Retinal pigment epithelial cell (primary cell): ENCODE measurements around the gene PDZD2.

Source experiments
- DNase-seq: peaks from one replicate; pipeline ENCODE4 v3.0.0-alpha.2; 2010; ENCODE audit warnings: low read depth
- H3K4me3 ChIP-seq: 2 replicates; pipeline ENCODE4 v1.5.1; 2011; ENCODE audit warnings: mild to moderate bottlenecking, low read length, control low read depth, moderate library complexity
- TF ChIP-seq, protein P1 (sequence below): conservative IDR thresholded peaks from 2 replicates; pipeline ENCODE4 v1.5.1; 2011; ENCODE audit warnings: low read depth, low read length, control low read depth, inconsistent platforms

The PDZD2 gene

DNA sequence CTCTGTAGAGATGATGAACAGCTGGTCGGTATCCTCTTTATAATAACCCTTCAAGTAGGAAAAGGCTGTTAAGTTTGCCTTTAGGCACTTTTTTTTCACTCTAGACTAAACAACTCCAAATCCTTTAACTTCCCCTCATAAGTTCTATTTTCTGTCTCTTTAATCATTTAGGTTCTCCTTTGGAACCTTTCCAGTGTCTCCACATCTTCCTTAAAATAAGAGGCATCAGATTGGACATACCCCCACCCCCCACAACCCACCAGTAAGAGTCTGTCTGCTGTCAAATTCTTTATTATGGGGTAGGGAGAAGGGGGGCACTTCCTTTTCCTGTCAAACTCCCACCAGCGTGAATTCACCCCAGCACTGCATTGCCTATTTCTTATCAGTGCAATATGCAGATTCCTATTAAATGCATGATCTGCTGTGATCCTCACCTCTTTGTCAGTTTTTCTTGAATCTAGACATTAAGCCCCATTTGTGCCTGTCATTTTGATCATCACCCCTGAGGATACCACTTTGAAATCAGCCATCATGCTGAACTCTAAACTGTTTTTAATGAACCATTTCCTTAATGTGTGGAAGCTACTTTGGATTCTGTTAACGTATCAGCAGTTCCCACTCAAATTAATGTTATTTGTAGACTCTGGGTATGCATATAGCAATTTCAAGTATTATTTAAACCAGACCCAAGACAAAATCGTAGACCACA, 212.2 kb downstream of the PDZD2 start:
- DNase-seq, result no peak
- TF ChIP-seq, protein P1, sequence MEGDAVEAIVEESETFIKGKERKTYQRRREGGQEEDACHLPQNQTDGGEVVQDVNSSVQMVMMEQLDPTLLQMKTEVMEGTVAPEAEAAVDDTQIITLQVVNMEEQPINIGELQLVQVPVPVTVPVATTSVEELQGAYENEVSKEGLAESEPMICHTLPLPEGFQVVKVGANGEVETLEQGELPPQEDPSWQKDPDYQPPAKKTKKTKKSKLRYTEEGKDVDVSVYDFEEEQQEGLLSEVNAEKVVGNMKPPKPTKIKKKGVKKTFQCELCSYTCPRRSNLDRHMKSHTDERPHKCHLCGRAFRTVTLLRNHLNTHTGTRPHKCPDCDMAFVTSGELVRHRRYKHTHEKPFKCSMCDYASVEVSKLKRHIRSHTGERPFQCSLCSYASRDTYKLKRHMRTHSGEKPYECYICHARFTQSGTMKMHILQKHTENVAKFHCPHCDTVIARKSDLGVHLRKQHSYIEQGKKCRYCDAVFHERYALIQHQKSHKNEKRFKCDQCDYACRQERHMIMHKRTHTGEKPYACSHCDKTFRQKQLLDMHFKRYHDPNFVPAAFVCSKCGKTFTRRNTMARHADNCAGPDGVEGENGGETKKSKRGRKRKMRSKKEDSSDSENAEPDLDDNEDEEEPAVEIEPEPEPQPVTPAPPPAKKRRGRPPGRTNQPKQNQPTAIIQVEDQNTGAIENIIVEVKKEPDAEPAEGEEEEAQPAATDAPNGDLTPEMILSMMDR, result no peak
- H3K4me3 ChIP-seq, result no peak overlapping the region

DNA sequence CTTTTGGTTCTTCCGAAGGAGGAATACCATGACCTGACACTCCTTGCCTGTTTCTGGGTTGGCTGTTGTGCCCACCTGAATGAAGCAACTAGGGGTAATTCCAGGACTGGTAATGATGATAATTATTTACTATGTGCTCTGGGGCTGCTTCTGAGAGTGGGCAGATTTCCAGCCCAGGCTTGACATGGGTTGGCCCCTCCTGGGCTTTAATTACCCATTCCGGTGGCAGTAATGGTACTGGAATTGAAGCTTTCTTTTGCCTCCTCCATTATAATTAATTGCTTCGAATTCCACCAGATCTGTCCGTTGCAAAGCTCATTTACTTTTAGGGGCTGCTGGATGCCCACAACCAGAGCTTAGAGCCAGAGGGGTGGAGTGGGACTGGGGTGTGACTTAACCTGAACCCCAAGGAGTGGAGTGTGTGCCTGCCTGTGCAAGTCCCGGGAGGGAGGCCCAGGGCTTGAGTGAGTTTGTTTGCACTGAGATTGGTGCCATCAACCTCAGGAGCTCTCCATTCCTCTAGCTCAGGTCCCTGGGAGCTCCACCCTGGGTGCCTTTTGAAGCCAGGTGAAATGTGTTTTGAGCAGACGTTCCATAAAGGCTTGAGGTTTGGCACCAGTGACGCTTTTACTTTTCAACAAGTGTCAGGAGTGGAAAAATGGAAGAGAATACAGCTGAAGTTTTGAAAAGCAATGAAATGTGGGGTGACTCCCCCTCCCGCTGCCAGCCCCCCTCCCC, 214.6 kb downstream of the PDZD2 start:
- H3K4me3 ChIP-seq, result no peak overlapping the region
- TF ChIP-seq, protein P1, result no peak
- DNase-seq, result no peak

DNA sequence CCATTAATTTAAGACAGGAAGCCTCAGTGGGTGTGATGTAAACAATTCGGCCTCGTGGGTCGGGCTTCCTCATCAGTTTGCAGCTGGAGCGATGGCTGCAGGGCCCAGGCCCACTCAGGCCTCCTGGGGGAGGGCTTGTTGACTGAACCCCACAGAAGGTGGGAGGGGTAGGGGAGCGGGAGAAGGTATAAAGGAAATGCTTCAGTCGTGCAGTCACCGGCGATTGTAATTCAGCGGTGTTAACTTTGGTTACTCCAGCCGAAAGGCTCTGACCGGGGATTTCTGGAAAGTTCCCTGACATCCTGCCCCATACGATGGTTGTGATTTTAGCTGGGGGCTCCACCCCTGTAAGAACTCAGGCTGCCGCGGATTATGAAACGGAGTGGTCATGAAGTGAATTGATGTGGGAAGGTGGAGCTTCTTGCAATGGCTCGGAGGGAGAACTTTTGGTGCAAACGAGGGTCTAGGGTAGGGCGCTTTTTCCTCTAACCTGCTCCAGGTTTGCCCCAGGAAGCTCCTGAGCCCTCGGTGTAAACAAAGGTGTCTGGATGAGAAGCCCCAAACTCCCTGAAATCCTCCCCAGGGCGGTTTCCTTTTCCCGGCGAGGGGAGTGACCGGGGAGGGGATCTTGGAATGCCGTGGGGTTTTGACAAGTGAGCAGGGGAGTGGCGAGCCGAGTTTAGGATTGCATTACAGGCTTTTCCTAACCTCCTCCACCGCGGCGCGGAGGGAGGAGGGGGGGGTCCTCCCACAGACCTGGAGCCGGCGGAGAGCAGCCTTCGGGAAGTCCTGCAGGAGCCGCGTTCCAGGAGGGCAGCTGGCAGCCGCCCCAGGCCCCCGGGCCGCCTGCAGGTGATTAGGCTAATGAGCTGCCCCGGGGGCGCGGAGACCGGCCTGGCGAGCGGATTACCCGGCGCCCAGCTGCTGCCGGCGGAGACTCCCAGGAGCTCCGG, 215.5 kb downstream of the PDZD2 start:
- no peak for DNase-seq
- peak overlapping the region; percentile 65 for H3K4me3 ChIP-seq
- TF ChIP-seq, protein P1, result no peak

DNA sequence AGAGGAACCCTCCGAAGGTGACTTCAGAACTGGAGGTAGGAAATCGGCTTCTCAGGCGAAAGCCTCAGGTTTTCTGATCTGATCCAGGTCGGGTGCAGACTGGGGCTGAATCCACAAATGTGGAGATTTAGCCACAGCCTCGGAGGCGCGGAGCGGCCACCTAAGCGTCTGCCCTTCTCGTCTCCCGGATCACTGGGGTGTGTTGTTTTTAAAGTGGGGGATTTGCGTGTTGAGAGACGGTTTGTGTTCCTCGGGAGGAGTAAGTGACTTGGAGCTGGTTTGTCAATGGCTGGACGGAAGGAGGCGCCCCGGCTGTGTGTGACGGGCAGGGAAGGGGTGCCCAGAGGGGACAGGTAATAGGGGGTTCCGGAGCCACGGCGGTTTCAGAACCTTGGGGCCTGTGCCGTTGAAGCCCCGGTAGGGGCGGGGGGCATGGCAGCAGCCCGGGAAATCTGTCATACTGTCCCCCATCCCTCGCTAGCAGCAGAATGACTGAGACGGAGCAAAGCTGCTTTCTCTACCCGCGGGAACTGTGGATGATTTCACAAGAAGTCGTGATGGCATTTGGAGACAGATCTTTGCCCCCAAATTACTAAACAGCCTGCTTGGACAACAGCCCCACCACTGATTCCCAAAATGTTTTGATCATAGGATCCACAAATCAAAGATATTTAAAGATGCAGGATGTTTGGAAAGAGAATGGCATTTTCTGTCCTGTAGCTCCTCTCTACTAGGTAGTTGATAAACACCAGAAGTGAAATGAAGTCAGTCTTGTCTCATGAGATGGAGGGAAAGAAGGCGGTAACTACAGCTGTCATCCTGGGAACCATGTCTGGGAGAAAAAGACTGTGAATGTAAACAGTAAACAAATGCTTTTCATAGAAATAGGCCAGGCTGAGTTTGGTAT, 216.5 kb downstream of the PDZD2 start:
- H3K4me3 ChIP-seq, result peak overlapping the region; percentile 65
- TF ChIP-seq, protein P1, result peak; percentile 35
- DNase-seq, result no peak

DNA sequence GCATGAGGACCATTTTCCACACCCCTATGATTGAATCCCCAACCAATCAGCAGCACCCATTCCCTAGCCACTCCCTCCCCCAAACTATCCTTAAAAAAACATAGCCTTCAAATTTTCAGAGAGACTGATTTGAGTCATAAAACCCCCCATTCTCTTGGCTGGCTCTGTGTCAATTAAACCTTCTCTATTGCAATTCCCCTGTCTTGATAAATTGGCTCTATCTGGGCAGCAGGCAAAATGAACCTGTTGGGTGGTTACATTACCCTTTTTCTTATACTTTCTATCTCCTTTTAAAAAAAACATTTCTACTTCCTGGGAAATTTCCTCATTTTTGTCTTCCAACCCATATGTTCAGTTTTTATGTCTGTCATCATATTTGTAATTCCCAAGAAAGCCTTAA, 220.2 kb downstream of the PDZD2 start:
- DNase-seq, result no peak
- H3K4me3 ChIP-seq, result no peak overlapping the region
- TF ChIP-seq, protein P1, result no peak

DNA sequence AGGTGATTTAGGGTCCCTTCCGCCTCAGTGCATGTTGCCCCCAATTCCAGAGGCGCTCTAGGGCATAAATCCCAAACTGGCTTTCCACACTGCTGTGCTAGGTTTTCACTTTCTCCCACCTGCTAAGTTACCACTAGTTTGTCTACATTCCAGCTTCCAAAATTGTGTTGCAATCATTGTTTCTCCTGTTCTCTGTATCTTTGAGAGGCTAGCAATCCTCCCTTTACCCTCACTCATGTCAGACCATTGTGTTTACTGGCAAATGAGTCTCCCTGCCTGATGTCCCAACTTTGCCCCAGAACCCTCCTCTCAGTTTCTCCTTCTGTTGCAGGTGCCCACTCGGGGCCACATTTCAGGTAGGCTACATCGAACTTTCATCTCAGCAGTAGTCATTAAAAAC, 221.3 kb downstream of the PDZD2 start:
- no peak for DNase-seq
- no peak overlapping the region for H3K4me3 ChIP-seq
- TF ChIP-seq, protein P1, result no peak
